HCT116 (cell line): ENCODE data around the gene RTN4RL2.

Experiments
- CEBPB ChIP-seq: IDR thresholded peaks from 2 replicates; pipeline ENCODE4 v1.6.1; 2012; ENCODE audit warnings: low read depth
- EGR1 ChIP-seq: IDR thresholded peaks from 2 replicates; pipeline ENCODE4 v1.6.1; 2012; ENCODE audit warnings: low read depth
- ELF1 ChIP-seq: IDR thresholded peaks from 2 replicates; pipeline ENCODE4 v1.6.1; 2012; ENCODE audit warnings: low read depth, borderline replicate concordance
- EZH2phosphoT487 ChIP-seq: fragments of 200-600 bp; IDR thresholded peaks from 2 replicates; pipeline ENCODE4 v1.6.1; 2018; ENCODE audit warnings: antibody characterized with exemption, borderline replicate concordance
- JUND ChIP-seq: IDR thresholded peaks from 2 replicates; pipeline ENCODE4 v1.6.1; 2012
- MAX ChIP-seq: IDR thresholded peaks from 2 replicates; pipeline ENCODE4 v1.6.1; 2012
- POLR2A ChIP-seq: IDR thresholded peaks from 2 replicates; pipeline ENCODE4 v1.7.0; 2011; ENCODE audit warnings: borderline replicate concordance; ENCODE audit not compliant: insufficient read depth, insufficient read length; ENCODE audit errors: extremely low read depth
- REST ChIP-seq: IDR thresholded peaks from 2 replicates; pipeline ENCODE4 v1.6.1; 2012; ENCODE audit warnings: low read depth
- SIN3A ChIP-seq: IDR thresholded peaks from 2 replicates; pipeline ENCODE4 v1.6.1; 2012; ENCODE audit warnings: low read depth
- SP1 ChIP-seq: IDR thresholded peaks from 2 replicates; pipeline ENCODE4 v1.6.1; 2012; ENCODE audit warnings: low read depth
- SRF ChIP-seq: IDR thresholded peaks from 2 replicates; pipeline ENCODE4 v1.6.1; 2012; ENCODE audit warnings: low read depth
- YY1 ChIP-seq: IDR thresholded peaks from 2 replicates; pipeline ENCODE4 v1.6.1; 2011; ENCODE audit warnings: low read length, low read depth, moderate library complexity, mild to moderate bottlenecking; ENCODE audit not compliant: insufficient replicate concordance; ENCODE audit errors: extremely low read depth
- ZBTB33 ChIP-seq: IDR thresholded peaks from 2 replicates; pipeline ENCODE4 v1.6.1; 2011; ENCODE audit warnings: mild to moderate bottlenecking, low read length, moderate library complexity; ENCODE audit not compliant: insufficient replicate concordance; ENCODE audit errors: extremely low read depth
- TF ChIP-seq, protein P1 (sequence below), 3 experiments: fragments of 200-600 bp in 1 of 3; sonication (generic) in 1 of 3; IDR thresholded peaks in 2 of 3; conservative IDR thresholded peaks in 1 of 3; 2 replicates each; pipeline ENCODE4 v1.5.1; 2012 to 2017; ENCODE audit warnings: low read depth in 2 of 3, low read length in 2 of 3, antibody characterized with exemption in 1 of 3, borderline replicate concordance in 1 of 3, control low read depth in 1 of 3, mild to moderate bottlenecking in 1 of 3, mixed read lengths in 1 of 3, mixed run types in 1 of 3, moderate library complexity in 1 of 3; ENCODE audit not compliant: insufficient read depth in 1 of 3

DNA sequence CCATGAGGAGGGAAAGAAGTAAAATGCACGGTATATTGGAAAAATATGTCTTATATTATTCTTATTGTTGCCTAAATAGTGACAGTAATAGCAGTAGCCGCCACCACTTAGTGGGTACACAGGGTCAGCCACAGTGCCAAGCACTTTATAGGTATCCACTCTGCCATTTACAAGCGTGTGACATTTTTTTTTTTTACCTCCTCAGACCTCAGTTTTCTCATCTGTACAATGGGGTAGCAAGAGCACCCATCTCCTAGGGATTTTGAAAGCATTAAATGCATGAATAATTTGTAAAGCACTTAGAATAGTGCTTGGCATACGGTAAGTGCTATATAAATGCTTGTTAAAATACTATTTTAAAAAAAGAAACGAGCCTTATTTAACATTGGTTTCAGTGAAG, 8.9 kb downstream of the RTN4RL2 start:
- no peak for TF ChIP-seq JUND
- TF ChIP-seq MAX = no peak
- TF ChIP-seq ZBTB33 = no peak
- TF ChIP-seq, protein P1, sequence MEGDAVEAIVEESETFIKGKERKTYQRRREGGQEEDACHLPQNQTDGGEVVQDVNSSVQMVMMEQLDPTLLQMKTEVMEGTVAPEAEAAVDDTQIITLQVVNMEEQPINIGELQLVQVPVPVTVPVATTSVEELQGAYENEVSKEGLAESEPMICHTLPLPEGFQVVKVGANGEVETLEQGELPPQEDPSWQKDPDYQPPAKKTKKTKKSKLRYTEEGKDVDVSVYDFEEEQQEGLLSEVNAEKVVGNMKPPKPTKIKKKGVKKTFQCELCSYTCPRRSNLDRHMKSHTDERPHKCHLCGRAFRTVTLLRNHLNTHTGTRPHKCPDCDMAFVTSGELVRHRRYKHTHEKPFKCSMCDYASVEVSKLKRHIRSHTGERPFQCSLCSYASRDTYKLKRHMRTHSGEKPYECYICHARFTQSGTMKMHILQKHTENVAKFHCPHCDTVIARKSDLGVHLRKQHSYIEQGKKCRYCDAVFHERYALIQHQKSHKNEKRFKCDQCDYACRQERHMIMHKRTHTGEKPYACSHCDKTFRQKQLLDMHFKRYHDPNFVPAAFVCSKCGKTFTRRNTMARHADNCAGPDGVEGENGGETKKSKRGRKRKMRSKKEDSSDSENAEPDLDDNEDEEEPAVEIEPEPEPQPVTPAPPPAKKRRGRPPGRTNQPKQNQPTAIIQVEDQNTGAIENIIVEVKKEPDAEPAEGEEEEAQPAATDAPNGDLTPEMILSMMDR (IDR thresholded peaks at IDR 0.05 in 2 of 3, conservative IDR thresholded peaks at IDR 0.05 in 1 of 3; ENCODE audit: borderline replicate concordance in 1 of 3, insufficient read depth in 1 of 3, low read depth in 2 of 3, low read length in 2 of 3) = no peak
- no peak for TF ChIP-seq EGR1
- TF ChIP-seq ELF1 = no peak
- no peak for TF ChIP-seq REST
- TF ChIP-seq SIN3A = no peak
- TF ChIP-seq YY1 = no peak
- TF ChIP-seq SP1 = no peak
- no peak for TF ChIP-seq EZH2phosphoT487
- no peak for TF ChIP-seq POLR2A
- TF ChIP-seq SRF = no peak
- no peak for TF ChIP-seq CEBPB
